Chondrocyte (in vitro differentiated cells): ENCODE measurements around the gene GRM8. TPM values are rescaled to one million over a fixed set of nuclear protein-coding genes. Genes with fewer than 3 reads are reported as not detected.

ENCODE experiments used
- DNase-seq: peaks from one replicate; pipeline ENCODE4 v3.0.0; 2021; ENCODE audit warnings: mixed read lengths, low spot score
- H3K27ac Mint-ChIP-seq: one replicate; pipeline ENCODE4 v1.8.0; 2021; ENCODE audit warnings: mild to moderate bottlenecking, moderate library complexity, mixed read lengths; ENCODE audit not compliant: unreplicated experiment
- H3K27me3 Mint-ChIP-seq: 2 replicates; pipeline ENCODE4 v1.8.0; 2021; ENCODE audit warnings: low read depth, mixed read lengths
- H3K36me3 Mint-ChIP-seq: 2 replicates; pipeline ENCODE4 v1.8.0; 2021; ENCODE audit warnings: low read depth, mixed read lengths
- H3K4me1 Mint-ChIP-seq: 2 replicates; pipeline ENCODE4 v1.8.0; 2021; ENCODE audit warnings: low read depth, mild to moderate bottlenecking, mixed read lengths
- H3K4me3 Mint-ChIP-seq: one replicate; pipeline ENCODE4 v1.8.0; 2021; ENCODE audit warnings: mild to moderate bottlenecking, moderate library complexity, mixed read lengths; ENCODE audit not compliant: unreplicated experiment
- H3K9me3 Mint-ChIP-seq: 2 replicates; pipeline ENCODE4 v1.8.0; 2021; ENCODE audit warnings: low read depth, mixed read lengths
- total RNA-seq: library from RNA; stranded (reverse); gene quantifications from 3 replicates; pipeline ENCODE4 v1.2.1, GENCODE V29; 2021
- TF ChIP-seq, protein P1 (sequence below): fragments of 200-600 bp; sonication (generic); IDR thresholded peaks from 2 replicates; pipeline ENCODE4 v1.5.0; 2021; ENCODE audit warnings: antibody characterized with exemption, mild to moderate bottlenecking, moderate library complexity

GRM8 gene
- total RNA-seq, 1 donor from 2014 or later = not detected

GRCh38 chr7:126447984-126448383 is 804.8 kb downstream of the GRM8 start:
- H3K9me3 Mint-ChIP-seq = no peaks in the 10 kb centered on the region
- no peak overlapping the region for H3K4me3 Mint-ChIP-seq
- H3K4me1 Mint-ChIP-seq = no peaks in the 10 kb centered on the region
- no peak for DNase-seq
- H3K36me3 Mint-ChIP-seq = no peaks in the 10 kb centered on the region
- TF ChIP-seq, protein P1, sequence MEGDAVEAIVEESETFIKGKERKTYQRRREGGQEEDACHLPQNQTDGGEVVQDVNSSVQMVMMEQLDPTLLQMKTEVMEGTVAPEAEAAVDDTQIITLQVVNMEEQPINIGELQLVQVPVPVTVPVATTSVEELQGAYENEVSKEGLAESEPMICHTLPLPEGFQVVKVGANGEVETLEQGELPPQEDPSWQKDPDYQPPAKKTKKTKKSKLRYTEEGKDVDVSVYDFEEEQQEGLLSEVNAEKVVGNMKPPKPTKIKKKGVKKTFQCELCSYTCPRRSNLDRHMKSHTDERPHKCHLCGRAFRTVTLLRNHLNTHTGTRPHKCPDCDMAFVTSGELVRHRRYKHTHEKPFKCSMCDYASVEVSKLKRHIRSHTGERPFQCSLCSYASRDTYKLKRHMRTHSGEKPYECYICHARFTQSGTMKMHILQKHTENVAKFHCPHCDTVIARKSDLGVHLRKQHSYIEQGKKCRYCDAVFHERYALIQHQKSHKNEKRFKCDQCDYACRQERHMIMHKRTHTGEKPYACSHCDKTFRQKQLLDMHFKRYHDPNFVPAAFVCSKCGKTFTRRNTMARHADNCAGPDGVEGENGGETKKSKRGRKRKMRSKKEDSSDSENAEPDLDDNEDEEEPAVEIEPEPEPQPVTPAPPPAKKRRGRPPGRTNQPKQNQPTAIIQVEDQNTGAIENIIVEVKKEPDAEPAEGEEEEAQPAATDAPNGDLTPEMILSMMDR = no peak
- H3K27me3 Mint-ChIP-seq = peaks cover 2% of the 10 kb centered on the region
- H3K27ac Mint-ChIP-seq = no peak overlapping the region

DNA sequence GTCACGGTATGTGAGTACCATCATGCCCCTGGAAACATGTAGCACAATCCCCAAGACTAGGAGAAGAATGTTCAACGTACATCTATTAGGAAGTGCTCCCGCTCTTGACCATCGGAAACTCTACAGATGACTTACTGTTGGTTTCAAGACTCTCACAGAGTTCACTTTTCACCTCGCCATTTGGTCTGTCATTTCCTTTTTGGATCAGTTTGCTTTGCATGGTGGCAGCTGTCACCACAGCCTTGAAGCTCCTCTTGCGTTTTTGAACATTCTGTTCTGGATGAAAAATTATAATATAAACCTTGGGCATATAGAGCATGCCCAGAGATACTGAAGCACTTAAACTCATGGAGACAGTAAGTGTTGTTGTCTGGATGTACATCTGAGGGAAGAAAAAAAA is 806.8 kb downstream of the GRM8 start:
- Mint-ChIP-seq H3K4me3 (no peak overlapping the region), H3K9me3 (no peaks in the 10 kb centered on the region), H3K27me3 (no peaks in the 10 kb centered on the region), H3K4me1 (no peaks in the 10 kb centered on the region), H3K27ac (no peak overlapping the region), H3K36me3 (no peaks in the 10 kb centered on the region)
- TF ChIP-seq, protein P1 = no peak
- no peak for DNase-seq

GRCh38 chr7:126443951-126444350 is 808.8 kb downstream of the GRM8 start:
- Mint-ChIP-seq H3K9me3 (no peaks in the 10 kb centered on the region), H3K27ac (no peak overlapping the region), H3K4me1 (no peaks in the 10 kb centered on the region), H3K4me3 (no peak overlapping the region), H3K27me3 (no peaks in the 10 kb centered on the region), H3K36me3 (no peaks in the 10 kb centered on the region)
- DNase-seq = no peak
- TF ChIP-seq, protein P1 = no peak

DNA sequence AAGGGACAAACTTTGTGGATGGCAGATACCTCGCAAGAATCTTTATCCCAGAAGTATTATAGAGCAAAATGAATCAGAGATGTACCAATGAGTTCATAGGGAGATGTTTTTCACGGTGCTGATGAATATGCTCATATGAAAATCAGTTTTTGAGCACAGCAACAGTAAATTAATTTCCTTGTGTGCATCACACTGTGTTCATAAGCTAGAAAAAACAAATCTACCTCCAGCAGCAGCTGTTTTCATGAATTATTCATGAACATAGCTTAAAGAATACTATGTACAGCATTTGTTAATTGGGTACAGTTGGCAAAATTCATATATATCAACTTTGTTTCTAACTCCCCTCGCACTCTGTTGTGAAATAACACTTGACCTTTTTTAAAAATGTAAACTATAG is 809.8 kb downstream of the GRM8 start:
- Mint-ChIP-seq H3K27ac (no peak overlapping the region), H3K4me3 (no peak overlapping the region), H3K9me3 (no peaks in the 10 kb centered on the region), H3K4me1 (peaks cover 5% of the 10 kb centered on the region), H3K36me3 (no peaks in the 10 kb centered on the region), H3K27me3 (no peaks in the 10 kb centered on the region)
- TF ChIP-seq, protein P1 = no peak
- DNase-seq = no peak

DNA sequence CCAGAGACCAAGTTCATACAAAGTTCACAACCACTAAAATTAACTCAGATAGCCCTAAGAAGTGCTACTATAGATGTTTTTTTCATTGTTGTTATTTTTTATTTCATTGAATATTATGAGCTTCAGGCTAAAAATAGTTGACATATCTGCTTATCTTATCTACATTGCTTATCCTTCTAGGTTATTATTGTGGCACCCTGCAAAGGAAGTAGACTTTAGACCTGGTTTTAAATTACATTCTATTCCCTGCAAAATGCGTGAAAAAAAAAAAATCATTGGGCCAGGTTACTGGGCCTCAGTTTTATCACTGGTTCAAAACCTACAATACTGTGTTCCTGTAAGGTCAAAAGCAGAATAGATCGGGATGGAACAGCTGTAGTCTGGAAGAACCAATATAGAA is 811.0 kb downstream of the GRM8 start:
- Mint-ChIP-seq H3K27ac (no peak overlapping the region), H3K27me3 (no peaks in the 10 kb centered on the region), H3K4me3 (no peak overlapping the region), H3K36me3 (no peaks in the 10 kb centered on the region), H3K4me1 (peaks cover 7% of the 10 kb centered on the region), H3K9me3 (no peaks in the 10 kb centered on the region)
- TF ChIP-seq, protein P1 = no peak
- no peak for DNase-seq
